ENCODE measurements around the gene EMP3.
"Not testable (repeated sequence)": the region's sequence is repeated elsewhere in the genome, so short reads cannot be mapped to it uniquely, and the experiment has no call there.

The EMP3 gene

GRCh38 chr19:48368936-48369335, 43.6 kb downstream of the EMP3 start:
- no peak for FAIRE-seq
- no peak for DNase-seq (ENCODE audit: insufficient read length)

GRCh38 chr19:48370955-48371354, 45.6 kb downstream of the EMP3 start:
- FAIRE-seq, result no peak
- TF ChIP-seq POLR2A (IDR thresholded peaks at IDR 0.05; ENCODE audit: low read depth, low read length) (no peak), TAF1 (IDR thresholded peaks at IDR 0.05; ENCODE audit: borderline replicate concordance, low read depth, low read length) (no peak), POLR2AphosphoS5 (IDR thresholded peaks at IDR 0.05; ENCODE audit: low read depth, low read length) (no peak)
- no peak for DNase-seq (ENCODE audit: insufficient read length)

More at GRCh38 chr19:48368936-48369335, 43.6 kb downstream of the EMP3 start:
- no peak for TF ChIP-seq POLR2AphosphoS5 (IDR thresholded peaks at IDR 0.05; ENCODE audit: low read depth, low read length)

GRCh38 chr19:48371367-48371766, 46.0 kb downstream of the EMP3 start:
- FAIRE-seq, result no peak
- TF ChIP-seq TAF1 (IDR thresholded peaks at IDR 0.05; ENCODE audit: borderline replicate concordance, low read depth, low read length) (no peak), POLR2AphosphoS5 (IDR thresholded peaks at IDR 0.05; ENCODE audit: low read depth, low read length) (no peak), POLR2A (IDR thresholded peaks at IDR 0.05; ENCODE audit: low read depth, low read length) (no peak)
- DNase-seq (ENCODE audit: insufficient read length), result no peak

- not testable (repeated sequence) for DNase-seq (ENCODE audit: insufficient read length); FAIRE-seq
These were observed 46.4 kb downstream of the EMP3 start for GRCh38 chr19:48371771-48372170.

- TF ChIP-seq TAF1 (IDR thresholded peaks at IDR 0.05; ENCODE audit: borderline replicate concordance, low read depth, low read length) (no peak), POLR2AphosphoS5 (IDR thresholded peaks at IDR 0.05; ENCODE audit: low read depth, low read length) (no peak), POLR2A (IDR thresholded peaks at IDR 0.05; ENCODE audit: low read depth, low read length) (no peak)
- DNase-seq (ENCODE audit: insufficient read length) (no peak), FAIRE-seq (no peak)
These were observed 47.6 kb downstream of the EMP3 start for GRCh38 chr19:48372904-48373303.

GRCh38 chr19:48373567-48373966, 48.2 kb downstream of the EMP3 start:
- no peak for DNase-seq (ENCODE audit: insufficient read length)

GRCh38 chr19:48378194-48378570, 52.8 kb downstream of the EMP3 start:
- no peak for TF ChIP-seq POLR2A (IDR thresholded peaks at IDR 0.05; ENCODE audit: low read depth, low read length)
- TF ChIP-seq TAF1 (IDR thresholded peaks at IDR 0.05; ENCODE audit: borderline replicate concordance, low read depth, low read length), result no peak
- TF ChIP-seq POLR2AphosphoS5 (IDR thresholded peaks at IDR 0.05; ENCODE audit: low read depth, low read length), result no peak
- FAIRE-seq (no peak), DNase-seq (ENCODE audit: insufficient read length) (no peak)

More at GRCh38 chr19:48373567-48373966, 48.2 kb downstream of the EMP3 start:
- no peak for TF ChIP-seq POLR2A (IDR thresholded peaks at IDR 0.05; ENCODE audit: low read depth, low read length)
- TF ChIP-seq TAF1 (IDR thresholded peaks at IDR 0.05; ENCODE audit: borderline replicate concordance, low read depth, low read length), result no peak
- no peak for TF ChIP-seq POLR2AphosphoS5 (IDR thresholded peaks at IDR 0.05; ENCODE audit: low read depth, low read length)
- no peak for FAIRE-seq

GRCh38 chr19:48379058-48379457, 53.7 kb downstream of the EMP3 start:
- DNase-seq (ENCODE audit: insufficient read length) (no peak), FAIRE-seq (no peak)
- TF ChIP-seq POLR2AphosphoS5 (IDR thresholded peaks at IDR 0.05; ENCODE audit: low read depth, low read length) (no peak), TAF1 (IDR thresholded peaks at IDR 0.05; ENCODE audit: borderline replicate concordance, low read depth, low read length) (no peak), POLR2A (IDR thresholded peaks at IDR 0.05; ENCODE audit: low read depth, low read length) (no peak)
